CD14-positive monocyte (primary cell): ENCODE data around the gene SHTN1. TPM values are rescaled to one million over a fixed set of nuclear protein-coding genes. Genes with fewer than 3 reads are reported as not detected.
A peak's percentile ranks its signal among the peaks of the same experiment; 100 is the strongest.

Source experiments
- DNase-seq, 3 donors: peaks; one replicate each; pipeline ENCODE4 v3.0.0-alpha.2; 2011 to 2022
- H2AFZ ChIP-seq: 2 replicates; pipeline ENCODE4 v1.6.0; 2012; ENCODE audit warnings: mild to moderate bottlenecking, low read depth, low read length, inconsistent platforms; ENCODE audit not compliant: insufficient read depth, poor library complexity, severe bottlenecking
- H3K27ac ChIP-seq, 2 donors: 1 replicate in 1 of 2; 2 replicates in 1 of 2; pipeline ENCODE4 v1.5.1; 2012 to 2013; ENCODE audit warnings: low read length in 2 of 2, control low read depth in 1 of 2, inconsistent platforms in 1 of 2, low read depth in 1 of 2, mild to moderate bottlenecking in 1 of 2
- H3K27me3 ChIP-seq, 2 donors: one replicate each; pipeline versions ENCODE4 v1.6.0 to v1.6.1; 2011 to 2013; ENCODE audit warnings: low read length in 2 of 2; ENCODE audit not compliant: control insufficient read depth in 2 of 2, insufficient read depth in 2 of 2
- H3K36me3 ChIP-seq, 2 donors: replicated peaks in 1 of 2; 1 replicate in 1 of 2; 2 replicates in 1 of 2; pipeline versions ENCODE4 v1.5.1 to v1.6.1; 2012 to 2013; ENCODE audit warnings: low read length in 2 of 2, control low read depth in 1 of 2, inconsistent platforms in 1 of 2, mild to moderate bottlenecking in 1 of 2; ENCODE audit not compliant: insufficient read depth in 2 of 2, control insufficient read depth in 1 of 2
- H3K4me1 ChIP-seq, 2 donors: 1 replicate in 1 of 2; 2 replicates in 1 of 2; pipeline versions ENCODE4 v1.5.1 to v1.6.1; 2012 to 2013; ENCODE audit warnings: low read length in 2 of 2, control low read depth in 1 of 2, inconsistent platforms in 1 of 2, mild to moderate bottlenecking in 1 of 2, moderate library complexity in 1 of 2; ENCODE audit not compliant: insufficient read depth in 2 of 2, control insufficient read depth in 1 of 2
- H3K4me2 ChIP-seq: replicated peaks from 2 replicates; pipeline ENCODE3; 2012; ENCODE audit warnings: low read length, moderate library complexity, mild to moderate bottlenecking; ENCODE audit not compliant: poor library complexity, severe bottlenecking; ENCODE audit errors: extremely low read depth
- H3K4me3 ChIP-seq, 3 experiments: fragments of 200-600 bp in 1 of 3; sonication (generic) in 1 of 3; replicated peaks in 1 of 3; 1 replicate in 2 of 3; 2 replicates in 1 of 3; pipeline ENCODE4 v1.5.1; 2011 to 2013; ENCODE audit warnings: low read length in 3 of 3, mild to moderate bottlenecking in 3 of 3, control low read depth in 2 of 3, low read depth in 2 of 3, inconsistent platforms in 1 of 3, moderate library complexity in 1 of 3
- H3K79me2 ChIP-seq: 2 replicates; pipeline ENCODE4 v1.6.0; 2012; ENCODE audit warnings: mild to moderate bottlenecking, control low read depth, inconsistent platforms, low read length, moderate library complexity; ENCODE audit not compliant: insufficient read depth
- H3K9ac ChIP-seq: 2 replicates; pipeline ENCODE4 v1.6.0; 2017; ENCODE audit warnings: low read length, mild to moderate bottlenecking; ENCODE audit not compliant: insufficient read depth, poor library complexity, severe bottlenecking
- H3K9me3 ChIP-seq, 2 donors: replicated peaks in 1 of 2; 1 replicate in 1 of 2; 2 replicates in 1 of 2; pipeline versions ENCODE4 v1.5.1 to v1.6.1; 2012 to 2013; ENCODE audit warnings: low read length in 2 of 2, control low read depth in 1 of 2; ENCODE audit not compliant: control insufficient read depth in 1 of 2, insufficient read depth in 1 of 2
- H4K20me1 ChIP-seq: 2 replicates; pipeline ENCODE4 v1.6.0; 2012; ENCODE audit warnings: mild to moderate bottlenecking, low read length, control low read depth, moderate library complexity; ENCODE audit not compliant: insufficient read depth
- H3K27ac Mint-ChIP-seq, 7 donors: one replicate each; pipeline ENCODE4 v1.8.0; 2020; ENCODE audit warnings: mild to moderate bottlenecking in 7 of 7, mixed read lengths in 7 of 7, moderate library complexity in 6 of 7, inconsistent platforms in 2 of 7
- H3K27me3 Mint-ChIP-seq, 3 donors: one replicate each; pipeline ENCODE4 v1.8.0; 2021 to 2022; ENCODE audit warnings: low read depth in 3 of 3, mild to moderate bottlenecking in 3 of 3, mixed read lengths in 3 of 3, moderate library complexity in 3 of 3, inconsistent platforms in 1 of 3
- H3K36me3 Mint-ChIP-seq, 2 donors: one replicate each; pipeline ENCODE4 v1.8.0; 2020; ENCODE audit warnings: mixed read lengths in 2 of 2, inconsistent platforms in 1 of 2, mild to moderate bottlenecking in 1 of 2
- H3K4me1 Mint-ChIP-seq: one replicate; pipeline ENCODE4 v1.8.0; 2020; ENCODE audit warnings: mild to moderate bottlenecking, mixed read lengths
- H3K4me3 Mint-ChIP-seq, 2 donors: one replicate each; pipeline ENCODE4 v1.8.0; 2020; ENCODE audit warnings: mild to moderate bottlenecking in 2 of 2, mixed read lengths in 2 of 2, moderate library complexity in 1 of 2
- H3K9me3 Mint-ChIP-seq, 7 donors: one replicate each; pipeline ENCODE4 v1.8.0; 2020 to 2022; ENCODE audit warnings: mixed read lengths in 7 of 7, mild to moderate bottlenecking in 6 of 7, moderate library complexity in 6 of 7, inconsistent platforms in 2 of 7
- CTCF ChIP-seq: fragments of 200-600 bp; IDR thresholded peaks from one replicate; pipeline ENCODE4 v1.8.0; 2022; ENCODE audit warnings: antibody characterized with exemption, mild to moderate bottlenecking
- WGBS: methylation state at CpG from one replicate; pipeline ENCODE4 v1.1.5; 2013; ENCODE audit warnings: missing lambda C conversion rate; ENCODE audit not compliant: insufficient coverage; 5-methylcytosine and 5-hydroxymethylcytosine counted together
- intact Hi-C, 2 donors: fragments of 100-400 bp; cut with micrococcal nuclease; formaldehyde crosslinking; loops; one replicate each; pipeline versions ENCODE4 v1.15.0 to v1.15.1; 2023
- polyA plus RNA-seq, 3 donors: library from polyadenylated mRNA; depleted of rRNA in 1 of 3; unstranded in 2 of 3; stranded (reverse) in 1 of 3; fragments of 300-500 nt in 2 of 3; fragments of >200 nt in 1 of 3; fragmentation: Illumina TruSeq in 2 of 3; gene quantifications; 1 replicate in 2 of 3; 2 replicates in 1 of 3; pipeline ENCODE4 v1.2.3, GENCODE V29; 2012 to 2021

Gene SHTN1
- polyA plus RNA-seq, 3 donors, result 14.4 to 22.6 (median 14.9) TPM

- no peak for DNase-seq
- H3K4me3 ChIP-seq, result no peak overlapping the region
- H3K9ac ChIP-seq, result no peak overlapping the region
- no peaks in the 10 kb centered on the region for H3K4me1 ChIP-seq
- H3K36me3 ChIP-seq, result no peaks in the 10 kb centered on the region
- Mint-ChIP-seq H3K9me3 (no peaks in the 10 kb centered on the region), H3K4me1 (peaks cover 2% of the 10 kb centered on the region), H3K4me3 (no peak overlapping the region), H3K27ac (no peak overlapping the region), H3K27me3 (peaks cover 6 to 8% (median 7%) of the 10 kb centered on the region in 3 donors), H3K36me3 (no peaks in the 10 kb centered on the region)
- no peaks in the 10 kb centered on the region for H3K79me2 ChIP-seq
- H3K9me3 ChIP-seq, result no peaks in the 10 kb centered on the region
- H3K27me3 ChIP-seq, result peaks cover 0 to 9% of the 10 kb centered on the region in 2 donors
- H3K4me2 ChIP-seq, result no peak overlapping the region
- H4K20me1 ChIP-seq, result no peaks in the 10 kb centered on the region
- WGBS, result 91% methylated on average over 4 of the region's 5 CpGs
- intact Hi-C loops, result no loop called here
- H3K27ac ChIP-seq, result no peak overlapping the region
- no peak for TF ChIP-seq CTCF
- H2AFZ ChIP-seq, result no peak overlapping the region
These were observed 166.8 kb downstream of the SHTN1 start for GRCh38 chr10:116838143-116838725.

- Histone ChIP-seq H3K36me3 (no peaks in the 10 kb centered on the region), H3K27me3 (peaks cover 0 to 9% of the 10 kb centered on the region in 2 donors), H3K9ac (no peak overlapping the region), H3K4me2 (no peak overlapping the region), H4K20me1 (no peaks in the 10 kb centered on the region), H3K9me3 (no peaks in the 10 kb centered on the region), H3K27ac (no peak overlapping the region), H3K4me3 (no peak overlapping the region), H3K4me1 (no peaks in the 10 kb centered on the region), H2AFZ (no peak overlapping the region), H3K79me2 (no peaks in the 10 kb centered on the region)
- Mint-ChIP-seq H3K36me3 (no peaks in the 10 kb centered on the region), H3K27me3 (peaks cover 4 to 9% (median 7%) of the 10 kb centered on the region in 3 donors), H3K9me3 (no peaks in the 10 kb centered on the region), H3K4me3 (peak overlapping the region in 1 of 2 donors; percentile 32), H3K4me1 (peaks cover 2% of the 10 kb centered on the region), H3K27ac (no peak overlapping the region)
- no CpG with 5 or more reads among the region's 8 CpGs for WGBS
- DNase-seq, result no peak
- TF ChIP-seq CTCF, result no peak
- intact Hi-C loops, result no loop called here
These were observed 168.0 kb downstream of the SHTN1 start for GRCh38 chr10:116836902-116837523.
